Suppressor macrophage treated with lipopolysaccharide for 4 hours (primary cell): ENCODE measurements around the gene TSPAN17.

Source experiments
- DNase-seq: peaks from one replicate; pipeline ENCODE4 v3.0.0-alpha.2; 2020

The TSPAN17 gene

GRCh38 chr5:176624142-176624541 is 23.1 kb upstream of the TSPAN17 start:
- DNase-seq, result no peak

GRCh38 chr5:176624938-176625337 is 22.3 kb upstream of the TSPAN17 start:
- DNase-seq, result no peak

GRCh38 chr5:176625512-176625911 is 21.8 kb upstream of the TSPAN17 start:
- no peak for DNase-seq

GRCh38 chr5:176625966-176626875 is 21.1 kb upstream of the TSPAN17 start:
- DNase-seq, result no peak

GRCh38 chr5:176626876-176627236 is 20.4 kb upstream of the TSPAN17 start:
- DNase-seq, result no peak

DNA sequence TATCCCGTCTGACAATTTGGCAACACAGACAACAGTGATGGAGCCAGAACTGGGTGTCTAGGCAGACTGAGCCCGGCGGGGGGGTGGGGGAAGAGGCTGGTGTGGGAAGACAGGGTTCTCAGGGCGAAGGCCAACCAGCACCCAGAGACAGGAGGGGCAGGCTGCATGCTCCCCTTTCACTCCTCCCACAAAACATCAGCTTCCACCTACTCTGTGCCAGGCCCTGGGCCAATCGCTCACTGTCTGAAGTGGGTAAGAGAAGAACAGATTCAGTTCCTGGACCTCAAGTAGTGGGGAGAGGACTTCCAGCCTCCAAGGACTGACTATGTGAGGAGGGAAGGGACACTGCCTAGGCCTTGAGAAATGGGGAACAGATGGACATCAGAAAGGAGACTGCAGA is 19.7 kb upstream of the TSPAN17 start:
- no peak for DNase-seq

GRCh38 chr5:176628406-176629228 is 18.7 kb upstream of the TSPAN17 start:
- DNase-seq, result no peak

- DNase-seq, result no peak
Observed at GRCh38 chr5:176629317-176629852, 17.9 kb upstream of the TSPAN17 start.

GRCh38 chr5:176629853-176630680 is 17.2 kb upstream of the TSPAN17 start, which contains the start of the genes EIF4E1B and SNCB:
TSS of gene EIF4E1B (plus strand) at chr5:176630675. CDS start at chr5:176642788, 12,113 bp downstream.
TSS of gene SNCB (minus strand) at chr5:176630534. CDS start at chr5:176629654, 880 bp downstream.
- peak; percentile 31 for DNase-seq

DNA sequence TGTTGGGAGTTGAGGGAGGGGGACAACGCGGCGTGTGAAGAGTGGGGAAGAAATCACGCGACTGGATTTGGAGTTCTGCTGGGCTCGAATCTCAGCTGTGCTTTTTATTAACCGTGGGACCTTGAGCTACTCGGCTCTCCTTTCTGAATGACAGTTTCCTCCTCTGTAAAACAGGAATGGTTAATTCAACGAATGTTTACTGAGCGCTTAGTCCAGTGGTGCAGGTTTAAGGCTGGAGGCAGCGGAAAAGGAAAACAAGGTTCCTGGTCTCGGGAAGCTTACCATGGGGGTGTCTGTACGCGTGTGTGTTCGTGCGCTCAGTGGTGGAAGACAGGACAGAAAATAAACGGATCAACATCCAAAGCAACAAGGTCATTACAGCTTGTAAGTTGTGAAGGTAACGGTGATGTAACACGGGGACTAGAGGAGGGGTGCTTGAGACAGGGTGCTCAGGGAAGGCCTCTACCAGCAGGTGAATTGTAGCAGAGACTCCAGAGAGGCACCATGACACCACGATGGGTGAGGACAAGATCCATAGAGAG is 16.5 kb upstream of the TSPAN17 start:
- no peak for DNase-seq

GRCh38 chr5:176631383-176632200 is 15.7 kb upstream of the TSPAN17 start:
- no peak for DNase-seq

DNA sequence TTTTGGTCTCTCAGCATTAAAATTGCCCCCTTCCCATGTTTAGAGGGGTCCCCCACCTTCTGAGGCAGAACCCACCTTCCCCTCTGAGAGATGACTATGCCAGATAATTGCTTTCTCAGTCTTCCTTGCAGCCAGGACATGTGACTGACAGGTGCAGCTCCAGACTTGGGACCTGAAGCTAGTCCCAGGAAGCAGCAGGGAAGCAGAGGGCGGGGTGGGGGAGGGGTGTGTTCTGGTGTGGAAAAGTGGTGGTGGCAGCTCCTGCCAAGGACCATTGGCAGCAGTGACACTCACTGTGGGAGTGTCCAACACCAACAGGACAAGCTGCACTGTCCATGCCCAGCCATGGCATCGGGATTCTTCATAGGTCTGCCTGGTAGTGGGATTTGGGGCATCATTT is 14.5 kb upstream of the TSPAN17 start:
- DNase-seq, result no peak

DNA sequence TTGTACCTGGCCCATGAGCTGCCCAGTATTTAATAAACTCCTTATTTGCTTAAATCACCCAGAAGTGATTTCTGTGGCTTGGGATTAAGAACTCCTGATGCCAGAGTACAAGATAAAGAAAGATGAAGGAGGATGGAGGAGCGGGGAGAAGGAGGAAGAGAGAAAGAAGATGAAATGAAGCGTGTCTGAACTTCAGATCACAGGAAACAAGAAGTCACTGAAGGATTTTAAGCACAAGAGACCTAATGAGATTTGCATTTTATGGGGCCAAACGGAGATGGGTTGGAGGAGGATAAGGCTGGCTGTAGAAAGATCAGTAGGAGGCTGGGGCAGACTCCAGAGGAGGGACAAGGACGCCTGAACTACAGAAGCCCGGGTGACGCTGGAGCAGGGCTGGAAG is 13.7 kb upstream of the TSPAN17 start:
- no peak for DNase-seq

GRCh38 chr5:176636426-176636825 is 10.9 kb upstream of the TSPAN17 start:
- DNase-seq, result no peak

DNA sequence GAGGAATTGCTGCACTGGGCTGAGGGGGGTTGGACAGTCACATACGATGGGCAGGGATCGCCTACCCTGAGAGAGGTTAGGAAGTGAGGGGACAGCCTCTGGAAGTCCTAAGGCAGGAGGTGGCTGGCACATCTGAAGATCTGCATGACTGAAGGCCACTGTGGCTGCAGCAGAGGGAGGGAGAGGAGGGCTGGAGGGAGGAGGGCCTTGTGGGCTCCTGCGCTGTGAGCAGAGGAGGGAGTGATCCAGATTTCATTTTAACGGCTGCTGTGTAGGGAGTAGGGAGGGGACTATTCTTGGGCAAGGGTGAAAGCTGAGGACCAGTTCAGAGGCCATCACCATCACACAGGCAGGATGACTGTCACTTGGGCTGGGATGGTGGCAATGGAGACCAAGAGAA is 9.7 kb upstream of the TSPAN17 start:
- no peak for DNase-seq

- no peak for DNase-seq
Observed at GRCh38 chr5:176638437-176638836, 8.8 kb upstream of the TSPAN17 start.

DNA sequence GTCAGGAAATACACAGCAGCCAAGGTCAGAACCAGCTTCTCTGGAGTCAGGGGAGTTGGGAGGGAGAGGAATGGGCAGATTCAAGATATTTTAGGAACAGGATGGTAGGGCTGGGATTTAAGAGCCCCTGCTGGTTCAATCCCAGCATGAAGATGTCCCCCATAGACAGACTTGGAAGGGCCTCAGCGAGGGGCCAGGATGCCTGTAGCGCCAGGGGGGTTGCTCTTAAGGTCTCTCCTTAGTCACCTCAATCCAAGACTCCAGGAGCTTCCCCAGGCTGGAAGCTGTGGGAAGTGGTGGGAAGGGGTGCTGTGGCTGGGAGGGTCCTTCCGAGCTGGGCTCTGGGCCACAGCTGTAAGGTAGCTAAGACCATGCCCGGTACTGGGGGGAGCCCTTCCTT is 8.1 kb upstream of the TSPAN17 start:
- DNase-seq, result no peak

GRCh38 chr5:176639981-176640380 is 7.3 kb upstream of the TSPAN17 start:
- DNase-seq, result no peak

- DNase-seq, result no peak
Observed at GRCh38 chr5:176640616-176641015, 6.7 kb upstream of the TSPAN17 start.

- DNase-seq, result no peak
Observed at GRCh38 chr5:176642675-176643490, 4.4 kb upstream of the TSPAN17 start.
